Body of pancreas (tissue), 4 donors: ENCODE data around the gene UNC93A. TPM values are rescaled to one million over a fixed set of nuclear protein-coding genes. Genes with fewer than 3 reads are reported as not detected.
"Not testable (repeated sequence)": the region's sequence is repeated elsewhere in the genome, so short reads cannot be mapped to it uniquely, and the experiment has no call there.

Experiments
- ATAC-seq: fragments of 150-250 bp; one replicate; pipeline ENCODE4 v1.9.1; 2016
- DNase-seq, 4 donors: peaks; one replicate each; pipeline ENCODE4 v3.0.0-alpha.2; 2019
- H3K27ac ChIP-seq, 4 donors: fragments of 200-600 bp; sonication (generic); 1 replicate in 3 of 4; 2 replicates in 1 of 4; pipeline versions ENCODE4 v1.5.1 to v1.6.1; 2016 to 2019; ENCODE audit warnings: mild to moderate bottlenecking in 1 of 4, mixed read lengths in 1 of 4, moderate library complexity in 1 of 4
- H3K27me3 ChIP-seq, 2 donors: fragments of 200-600 bp; sonication (generic); one replicate each; pipeline ENCODE4 v1.6.0; 2016; ENCODE audit warnings: mild to moderate bottlenecking in 1 of 2
- H3K36me3 ChIP-seq, 2 donors: fragments of 200-600 bp; sonication (generic); replicated peaks in 1 of 2; 2 replicates each; pipeline ENCODE4 v1.5.1; 2016; ENCODE audit warnings: low read depth in 2 of 2; ENCODE audit not compliant: insufficient read depth in 1 of 2
- H3K4me1 ChIP-seq: fragments of 200-600 bp; sonication (generic); one replicate; pipeline ENCODE4 v1.6.0; 2016
- H3K4me3 ChIP-seq, 2 donors: fragments of 200-600 bp; sonication (generic); 1 replicate in 1 of 2; 2 replicates in 1 of 2; pipeline ENCODE4 v1.5.1; 2016 to 2019
- H3K9me3 ChIP-seq, 3 donors: fragments of 200-600 bp; sonication (generic); 1 replicate in 2 of 3; 2 replicates in 1 of 3; pipeline ENCODE4 v1.5.1; 2016
- CTCF ChIP-seq, 7 experiments: fragments of 450-650 bp in 4 of 7; fragments of 200-600 bp in 3 of 7; sonication (generic) in 3 of 7; IDR thresholded peaks; one replicate each; pipeline ENCODE4 v1.5.1; 2016 to 2019; ENCODE audit warnings: antibody characterized with exemption in 7 of 7
- POLR2A ChIP-seq, 3 donors: fragments of 450-650 bp; IDR thresholded peaks; one replicate each; pipeline ENCODE4 v1.6.1; 2016; ENCODE audit warnings: antibody characterized with exemption in 3 of 3, mild to moderate bottlenecking in 2 of 3
- WGBS, 2 donors: methylation state at CpG; one replicate each; pipeline ENCODE4 v1.1.5; 2017; 5-methylcytosine and 5-hydroxymethylcytosine counted together
- intact Hi-C: fragments of 100-400 bp; cut with DNase I; formaldehyde crosslinking; loops from one replicate; pipeline ENCODE4 v1.15.1; 2023
- total RNA-seq, 2 donors: library from RNA; depleted of rRNA; stranded (reverse); fragments of >200 nt; gene quantifications; one replicate each; pipeline ENCODE4 v1.1.0, GENCODE V29; 2016

Gene UNC93A
- total RNA-seq, 2 donors from 2014 or later = not detected

DNA sequence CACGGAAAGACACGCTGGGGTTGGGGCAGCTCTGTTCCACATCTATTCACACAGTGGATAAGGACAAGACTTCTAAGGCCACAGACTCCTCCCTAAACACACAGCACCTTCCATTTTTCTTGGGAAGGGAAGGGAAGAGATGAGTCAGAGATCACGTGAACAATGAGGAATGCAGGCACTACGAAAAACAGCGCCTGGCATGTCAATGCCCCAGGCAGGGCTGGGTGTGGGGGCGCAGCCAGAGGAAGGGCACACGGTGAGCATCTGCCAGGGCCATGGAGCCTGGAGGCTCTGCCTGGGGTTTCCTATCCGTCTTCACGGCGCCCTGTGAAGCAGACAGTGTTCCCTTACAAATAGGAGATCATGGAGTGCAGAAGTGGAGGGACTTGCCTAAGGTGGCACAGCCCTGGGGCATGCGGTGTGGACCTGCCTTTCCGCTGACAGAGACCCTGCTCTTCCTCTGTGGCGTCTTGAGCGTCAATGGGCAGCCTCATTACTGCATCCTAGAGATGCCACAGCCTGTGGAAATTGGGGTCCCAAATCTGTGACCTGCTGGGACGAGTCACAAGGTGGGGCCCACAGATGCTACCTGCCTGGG lies 15.4 kb downstream of the UNC93A start:
- DNase-seq = no peak
- 84 to 86% methylated on average over 14 to 15 of the region's 15 CpGs for WGBS, 2 donors

GRCh38 chr6:167307342-167307955 lies 16.3 kb downstream of the UNC93A start:
- no peaks in the 10 kb centered on the region for H3K9me3 ChIP-seq
- no peak overlapping the region for H3K27ac ChIP-seq
- no peaks in the 10 kb centered on the region for H3K4me1 ChIP-seq
- TF ChIP-seq POLR2A (IDR thresholded peaks at IDR 0.05) = no peak
- no peak for TF ChIP-seq CTCF (IDR thresholded peaks at IDR 0.05)
- DNase-seq = no peak
- H3K36me3 ChIP-seq = no peaks in the 10 kb centered on the region
- ATAC-seq = no peak
- no peaks in the 10 kb centered on the region for H3K27me3 ChIP-seq
- H3K4me3 ChIP-seq = no peak overlapping the region
- 82 to 83% methylated on average over 13 to 20 of the region's 20 CpGs for WGBS, 2 donors
- intact Hi-C loops = no loop called here

More for the DNA sequence above, 15.4 kb downstream of the UNC93A start:
- Histone ChIP-seq H3K36me3 (no peaks in the 10 kb centered on the region), H3K27ac (no peak overlapping the region), H3K4me3 (no peak overlapping the region), H3K9me3 (no peaks in the 10 kb centered on the region), H3K4me1 (no peaks in the 10 kb centered on the region), H3K27me3 (no peaks in the 10 kb centered on the region)
- ATAC-seq = no peak
- TF ChIP-seq POLR2A (IDR thresholded peaks at IDR 0.05) (no peak), CTCF (IDR thresholded peaks at IDR 0.05) (no peak)
- intact Hi-C loops = no loop called here

GRCh38 chr6:167308207-167308606 lies 17.1 kb downstream of the UNC93A start:
- Histone ChIP-seq H3K36me3 (no peaks in the 10 kb centered on the region), H3K4me3 (no peak overlapping the region), H3K27ac (no peak overlapping the region), H3K4me1 (no peaks in the 10 kb centered on the region), H3K27me3 (no peaks in the 10 kb centered on the region), H3K9me3 (no peaks in the 10 kb centered on the region)
- TF ChIP-seq CTCF (IDR thresholded peaks at IDR 0.05) = no peak
- no peak for TF ChIP-seq POLR2A (IDR thresholded peaks at IDR 0.05)
- 69 to 88% methylated on average over 3 to 5 of the region's 5 CpGs for WGBS, 2 donors
- intact Hi-C loops = no loop called here
- ATAC-seq (no peak), DNase-seq (no peak)

GRCh38 chr6:167309355-167310192 lies 18.5 kb downstream of the UNC93A start:
- DNase-seq, intact Hi-C loops, H3K9me3 ChIP-seq, H3K27ac ChIP-seq, H3K4me1 ChIP-seq, H3K27me3 ChIP-seq, ATAC-seq, H3K36me3 ChIP-seq, H3K4me3 ChIP-seq: not testable (repeated sequence)
- WGBS, 2 donors = 66 to 68% methylated on average over 13 to 17 of the region's 17 CpGs

DNA sequence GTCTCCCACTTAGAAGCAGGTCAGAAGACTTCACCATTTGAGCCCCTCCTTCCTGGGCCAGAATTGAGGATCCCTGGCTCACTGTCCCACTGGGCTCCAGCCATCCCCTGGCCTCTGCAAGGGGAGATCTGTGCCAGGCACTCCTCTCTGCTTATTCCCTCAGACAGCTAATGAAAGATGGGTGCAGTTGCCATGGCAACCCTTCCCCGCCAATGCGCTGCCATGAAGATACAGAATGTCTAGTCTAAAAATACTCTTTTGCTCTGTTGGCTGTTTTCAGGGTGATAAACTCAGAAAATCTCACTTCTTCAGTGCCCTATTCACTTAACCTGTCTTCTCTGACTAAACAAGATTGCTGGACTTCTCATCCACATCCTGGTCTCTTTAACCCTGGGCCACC lies 20.2 kb downstream of the UNC93A start:
- no peaks in the 10 kb centered on the region for H3K27me3 ChIP-seq
- no peaks in the 10 kb centered on the region for H3K4me1 ChIP-seq
- no peak for TF ChIP-seq POLR2A (IDR thresholded peaks at IDR 0.05)
- TF ChIP-seq CTCF (IDR thresholded peaks at IDR 0.05) = no peak
- H3K36me3 ChIP-seq = no peaks in the 10 kb centered on the region
- ATAC-seq (no peak), DNase-seq (no peak)
- H3K27ac ChIP-seq = no peak overlapping the region
- H3K4me3 ChIP-seq = no peak overlapping the region
- 70 to 79% methylated on average over 2 of the region's 2 CpGs for WGBS, 2 donors
- intact Hi-C loops = no loop called here
- no peaks in the 10 kb centered on the region for H3K9me3 ChIP-seq

DNA sequence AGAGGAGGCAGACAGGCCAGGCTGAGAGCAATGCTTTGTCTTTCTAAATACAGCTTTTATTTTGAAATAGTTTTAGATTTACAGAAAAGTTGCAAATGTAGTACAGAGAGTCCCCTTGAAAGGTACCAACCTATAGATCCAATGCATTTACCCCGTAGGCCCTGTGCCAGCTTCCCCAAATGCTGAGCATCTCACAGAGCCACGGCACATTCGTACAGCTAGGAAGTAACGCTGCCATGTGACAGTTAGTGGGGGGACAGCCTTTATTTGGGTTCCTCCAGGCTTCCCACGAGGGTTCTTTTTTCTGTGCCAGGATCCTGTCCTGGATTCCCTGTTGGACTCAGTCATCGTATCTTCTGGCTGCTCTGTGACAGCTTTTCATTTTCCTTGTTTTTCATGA lies 20.6 kb downstream of the UNC93A start:
- H3K27ac ChIP-seq = not testable (repeated sequence)

More for the DNA sequence above, 20.6 kb downstream of the UNC93A start:
- WGBS, 2 donors = 55 to 75% methylated on average over 5 to 6 of the region's 6 CpGs
- intact Hi-C loops, H3K4me3 ChIP-seq, H3K27me3 ChIP-seq, DNase-seq, H3K36me3 ChIP-seq, H3K9me3 ChIP-seq, ATAC-seq, H3K4me1 ChIP-seq: not testable (repeated sequence)
